GM12878 (cell line): Measurements from ENCODE around the gene VPS29. TPM values are rescaled to one million over a fixed set of nuclear protein-coding genes. Genes with fewer than 3 reads are reported as not detected.

Experiments
- ATAC-seq: fragments of 200-7000 bp; cut with Tn5 transposase; 3 replicates; pipeline ENCODE4 v1.9.1; 2020; ENCODE audit warnings: mild to moderate bottlenecking, moderate library complexity
- BruUV-seq: library from RNA; stranded (reverse); fragments of 400-500 nt; replicated peaks from 2 replicates; lab custom pipeline; 2021; lab: Mats Ljungman, UMichigan
- CTCF ChIA-PET: fragments of 300-600 bp; sonication (Branson Sonifier 250); formaldehyde crosslinking; extraction: SDS; loops from one replicate; lab custom pipeline; 2021; ENCODE audit warnings: inconsistent platforms; lab: Yijun Ruan, JAX
- POLR2A ChIA-PET: fragments of 350-600 bp; formaldehyde crosslinking; extraction: SDS; loops from one replicate; lab custom pipeline; 2021; ENCODE audit warnings: inconsistent platforms; lab: Charles Lee
- RAD21 ChIA-PET: fragments of 300-600 bp; sonication (Branson Sonifier 250); formaldehyde crosslinking; loops from one replicate; lab custom pipeline; 2023; ENCODE audit warnings: antibody characterized with exemption; ENCODE audit not compliant: unreplicated experiment; lab: Charles Lee
- SMC1A ChIA-PET: fragments of 300-600 bp; sonication (Branson Sonifier 250); formaldehyde crosslinking; loops from one replicate; lab custom pipeline; 2023; ENCODE audit not compliant: unreplicated experiment, uncharacterized antibody; lab: Charles Lee
- DNase-seq: peaks from one replicate; pipeline ENCODE4 v3.0.0-alpha.2; 2011; ENCODE audit warnings: low read depth, low spot score
- FAIRE-seq: peaks from 3 replicates; lab custom pipeline; 2011; peaks lifted over from hg19 to GRCh38; lab: Jason Lieb, UNC
- H2AFZ ChIP-seq: 2 replicates; pipeline ENCODE4 v1.6.0; 2011; ENCODE audit warnings: low read depth, low read length, control low read depth; ENCODE audit not compliant: control insufficient read depth
- H3K27ac ChIP-seq: 2 replicates; pipeline ENCODE4 v1.5.1; 2011; ENCODE audit warnings: control low read depth; ENCODE audit not compliant: control insufficient read depth, insufficient read depth
- H3K27me3 ChIP-seq, 2 experiments: replicated peaks in 1 of 2; 2 replicates each; pipeline versions ENCODE4 v1.6.0 to v1.6.1; 2011; ENCODE audit warnings: low read length in 1 of 2; ENCODE audit not compliant: control insufficient read depth in 2 of 2, insufficient read depth in 2 of 2
- H3K36me3 ChIP-seq, 2 experiments: 2 replicates each; pipeline ENCODE4 v1.5.1; 2011; ENCODE audit warnings: low read length in 1 of 2; ENCODE audit not compliant: control insufficient read depth in 2 of 2, insufficient read depth in 2 of 2
- H3K4me1 ChIP-seq: 2 replicates; pipeline ENCODE4 v1.6.1; 2011; ENCODE audit warnings: mild to moderate bottlenecking, low read length, moderate library complexity, mixed read lengths; ENCODE audit not compliant: control insufficient read depth, insufficient read depth
- H3K4me2 ChIP-seq: 2 replicates; pipeline ENCODE4 v1.6.0; 2011; ENCODE audit warnings: control low read depth; ENCODE audit not compliant: control insufficient read depth, insufficient read depth
- H3K4me3 ChIP-seq: fragments of 200-600 bp; sonication (generic); 2 replicates; pipeline ENCODE4 v1.5.1; 2016
- H3K79me2 ChIP-seq: 2 replicates; pipeline ENCODE4 v1.6.0; 2011; ENCODE audit warnings: low read length; ENCODE audit not compliant: control insufficient read depth, insufficient read depth
- H3K9ac ChIP-seq: 2 replicates; pipeline ENCODE4 v1.8.0; 2011; ENCODE audit warnings: low read length, control low read depth, mixed read lengths; ENCODE audit not compliant: control insufficient read depth, insufficient read depth
- H3K9me3 ChIP-seq: replicated peaks from 3 replicates; pipeline ENCODE4 v1.5.1; 2011; ENCODE audit warnings: mild to moderate bottlenecking, low read length; ENCODE audit not compliant: control insufficient read depth, insufficient read depth
- H4K20me1 ChIP-seq: 2 replicates; pipeline ENCODE4 v1.6.0; 2011; ENCODE audit not compliant: control insufficient read depth, insufficient read depth
- IRF4 ChIP-seq: IDR thresholded peaks from 2 replicates; pipeline ENCODE4 v1.6.1; 2011; ENCODE audit warnings: low read depth, low read length
- MYC ChIP-seq: IDR thresholded peaks from 2 replicates; pipeline ENCODE4 v1.6.1; 2011; ENCODE audit warnings: mild to moderate bottlenecking, low read length, moderate library complexity, inconsistent platforms; ENCODE audit not compliant: insufficient read depth, insufficient replicate concordance, insufficient read length, severe bottlenecking
- NR2F1 ChIP-seq: fragments of 450-650 bp; conservative IDR thresholded peaks from 2 replicates; pipeline ENCODE4 v1.6.1; 2017; ENCODE audit warnings: mild to moderate bottlenecking
- PAX5 ChIP-seq: IDR thresholded peaks from 2 replicates; pipeline ENCODE4 v1.6.1; 2011; ENCODE audit warnings: low read depth, low read length, borderline replicate concordance
- WGBS: methylation state at CpG from one replicate; pipeline ENCODE4 v1.1.6; 2016; ENCODE audit warnings: low lambda C conversion rate; ENCODE audit not compliant: insufficient replicate concordance, insufficient coverage; ENCODE audit errors: missing lambda C conversion rate; 5-methylcytosine and 5-hydroxymethylcytosine counted together
- in situ Hi-C: fragments of 300-500 bp; cut with MboI; formaldehyde crosslinking; loops from 9 replicates; pipeline ENCODE4 v1.14.3; 2018; ENCODE audit warnings: mixed read lengths
- intact Hi-C: fragments of 100-400 bp; cut with micrococcal nuclease; formaldehyde crosslinking; loops from one replicate; pipeline ENCODE4 v1.14.2; 2022; ENCODE audit not compliant: unreplicated experiment
- polyA plus RNA-seq, 11 experiments: library from polyadenylated mRNA; depleted of rRNA in 4 of 11; unstranded in 6 of 11; stranded (reverse) in 5 of 11; fragments of >200 nt; fragmentation: Nextera tagmentation in 4 of 11; fragmentation: Illumina TruSeq in 1 of 11; extraction: Ambion mirVana in 4 of 11; extraction: Trizol in 1 of 11; gene quantifications; 1 replicate in 1 of 11; 2 replicates in 10 of 11; pipeline versions ENCODE4 v1.2.1 to v1.2.3, GENCODE V29; 2011 to 2016; ENCODE audit warnings: inconsistent platforms in 2 of 11, missing spikeins in 2 of 11, low read depth in 1 of 11
- total RNA-seq, 4 experiments: library from RNA; depleted of rRNA in 3 of 4; stranded (reverse); fragments of >200 nt in 3 of 4; fragmentation: Illumina TruSeq in 1 of 4; extraction: Trizol in 1 of 4; gene quantifications; 2 replicates each; pipeline versions ENCODE4 v1.2.1 to v1.2.3, GENCODE V29; 2013 to 2021
- TF ChIP-seq, protein P1 (sequence below): fragments of 450-650 bp; IDR thresholded peaks from 2 replicates; pipeline ENCODE4 v1.6.1; 2017; ENCODE audit warnings: borderline replicate concordance
- TF ChIP-seq, protein P2 (sequence below): fragments of 450-650 bp; IDR thresholded peaks from 2 replicates; pipeline ENCODE4 v1.6.1; 2017; ENCODE audit warnings: mild to moderate bottlenecking, low read depth, inconsistent platforms; ENCODE audit not compliant: poor library complexity, severe bottlenecking
- TF ChIP-seq, protein P3 (sequence below): fragments of 450-650 bp; IDR thresholded peaks from 2 replicates; pipeline ENCODE4 v1.6.1; 2014; ENCODE audit warnings: mild to moderate bottlenecking
- TF ChIP-seq, protein P4 (sequence below): IDR thresholded peaks from 2 replicates; pipeline ENCODE4 v1.6.1; 2011; ENCODE audit warnings: borderline replicate concordance, low read depth, mild to moderate bottlenecking, moderate library complexity, low read length; ENCODE audit not compliant: insufficient read depth, poor library complexity, severe bottlenecking

VPS29 gene
- total and polyA plus RNA-seq, 10 of the 15 experiments (the other 5 are each of a cell fraction or from before 2014, with no cell fraction given), result 65.3 to 405 (median 206) TPM

DNA sequence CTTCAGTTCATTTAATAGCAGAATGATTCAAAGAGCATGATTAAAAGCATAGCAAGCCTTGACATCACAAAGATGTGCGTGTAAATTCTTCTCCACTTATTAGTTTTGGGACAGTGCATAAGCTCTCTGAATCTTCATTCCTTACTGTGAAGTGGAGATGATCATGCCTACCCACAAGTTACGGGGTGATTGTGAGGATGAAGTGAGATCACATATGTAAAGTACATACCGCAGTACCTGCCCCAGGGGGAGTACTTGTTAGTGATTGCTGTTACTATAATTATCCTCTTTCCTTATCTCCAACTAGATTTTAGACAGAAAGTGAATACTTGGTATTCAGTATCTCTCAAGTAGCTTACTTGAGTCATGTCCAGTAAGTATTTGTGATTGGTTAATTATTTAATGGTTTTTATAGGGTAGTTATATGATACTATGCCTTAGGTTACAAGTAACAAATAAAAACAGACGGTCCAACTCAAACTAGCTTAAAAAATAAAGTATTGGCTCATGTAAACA, 6.2 kb upstream of the VPS29 start:
- intact Hi-C loops, result no loop called here
- ATAC-seq, result no peak
- FAIRE-seq, result no peak

GRCh38 chr12:110505332-110505731, 3.4 kb upstream of the VPS29 start:
- no peak overlapping the region for H2AFZ ChIP-seq
- H3K4me2 ChIP-seq, result no peak overlapping the region
- H3K9ac ChIP-seq, result no peak overlapping the region
- no peaks in the 10 kb centered on the region for H3K27me3 ChIP-seq
- POLR2A ChIA-PET, result interaction anchor here (0.5 to 0.6 kb wide), 3 partner anchors 94 to 479 kb away, joined by 3 to 4 read pairs (median 4); no protein-coding TSS in a partner anchor
- RAD21 ChIA-PET, result interaction anchor here (0.6 to 3.6 kb wide), 2 partner anchors 37 to 95 kb away, joined by 3 to 25 read pairs; partner anchors contain the start of gene GPN3
- CTCF ChIA-PET, result interaction anchor here (1.7 to 21.1 kb wide), 3 partner anchors 10 to 93 kb away, joined by 3 to 462 read pairs (median 4); no protein-coding TSS in a partner anchor
- no peak overlapping the region for H3K4me3 ChIP-seq
- H3K9me3 ChIP-seq, result no peaks in the 10 kb centered on the region
- DNase-seq (no peak), FAIRE-seq (no peak), ATAC-seq (no peak)
- in situ Hi-C loops (no loop called here), intact Hi-C loops (no loop called here)
- SMC1A ChIA-PET, result interaction anchor here (1.0 to 26.9 kb wide), 3 partner anchors 10 to 93 kb away, joined by 3 to 492 read pairs (median 5); no protein-coding TSS in a partner anchor
- BruUV-seq, result no TSS peak
- no peaks in the 10 kb centered on the region for H3K36me3 ChIP-seq
- peaks cover 4% of the 10 kb centered on the region for H3K4me1 ChIP-seq
- peaks cover 19% of the 10 kb centered on the region for H3K79me2 ChIP-seq
- 90% methylated on average over 3 of the region's 3 CpGs for WGBS
- H4K20me1 ChIP-seq, result no peaks in the 10 kb centered on the region
- no peak overlapping the region for H3K27ac ChIP-seq
- TF ChIP-seq, protein P1, sequence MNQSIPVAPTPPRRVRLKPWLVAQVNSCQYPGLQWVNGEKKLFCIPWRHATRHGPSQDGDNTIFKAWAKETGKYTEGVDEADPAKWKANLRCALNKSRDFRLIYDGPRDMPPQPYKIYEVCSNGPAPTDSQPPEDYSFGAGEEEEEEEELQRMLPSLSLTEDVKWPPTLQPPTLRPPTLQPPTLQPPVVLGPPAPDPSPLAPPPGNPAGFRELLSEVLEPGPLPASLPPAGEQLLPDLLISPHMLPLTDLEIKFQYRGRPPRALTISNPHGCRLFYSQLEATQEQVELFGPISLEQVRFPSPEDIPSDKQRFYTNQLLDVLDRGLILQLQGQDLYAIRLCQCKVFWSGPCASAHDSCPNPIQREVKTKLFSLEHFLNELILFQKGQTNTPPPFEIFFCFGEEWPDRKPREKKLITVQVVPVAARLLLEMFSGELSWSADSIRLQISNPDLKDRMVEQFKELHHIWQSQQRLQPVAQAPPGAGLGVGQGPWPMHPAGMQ, result no peak
- no peak for TF ChIP-seq IRF4
- no peak for TF ChIP-seq NR2F1
- TF ChIP-seq, protein P2, sequence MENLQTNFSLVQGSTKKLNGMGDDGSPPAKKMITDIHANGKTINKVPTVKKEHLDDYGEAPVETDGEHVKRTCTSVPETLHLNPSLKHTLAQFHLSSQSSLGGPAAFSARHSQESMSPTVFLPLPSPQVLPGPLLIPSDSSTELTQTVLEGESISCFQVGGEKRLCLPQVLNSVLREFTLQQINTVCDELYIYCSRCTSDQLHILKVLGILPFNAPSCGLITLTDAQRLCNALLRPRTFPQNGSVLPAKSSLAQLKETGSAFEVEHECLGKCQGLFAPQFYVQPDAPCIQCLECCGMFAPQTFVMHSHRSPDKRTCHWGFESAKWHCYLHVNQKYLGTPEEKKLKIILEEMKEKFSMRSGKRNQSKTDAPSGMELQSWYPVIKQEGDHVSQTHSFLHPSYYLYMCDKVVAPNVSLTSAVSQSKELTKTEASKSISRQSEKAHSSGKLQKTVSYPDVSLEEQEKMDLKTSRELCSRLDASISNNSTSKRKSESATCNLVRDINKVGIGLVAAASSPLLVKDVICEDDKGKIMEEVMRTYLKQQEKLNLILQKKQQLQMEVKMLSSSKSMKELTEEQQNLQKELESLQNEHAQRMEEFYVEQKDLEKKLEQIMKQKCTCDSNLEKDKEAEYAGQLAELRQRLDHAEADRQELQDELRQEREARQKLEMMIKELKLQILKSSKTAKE, result no peak
- TF ChIP-seq MYC, result no peak
- no peak for TF ChIP-seq PAX5
- TF ChIP-seq, protein P3, sequence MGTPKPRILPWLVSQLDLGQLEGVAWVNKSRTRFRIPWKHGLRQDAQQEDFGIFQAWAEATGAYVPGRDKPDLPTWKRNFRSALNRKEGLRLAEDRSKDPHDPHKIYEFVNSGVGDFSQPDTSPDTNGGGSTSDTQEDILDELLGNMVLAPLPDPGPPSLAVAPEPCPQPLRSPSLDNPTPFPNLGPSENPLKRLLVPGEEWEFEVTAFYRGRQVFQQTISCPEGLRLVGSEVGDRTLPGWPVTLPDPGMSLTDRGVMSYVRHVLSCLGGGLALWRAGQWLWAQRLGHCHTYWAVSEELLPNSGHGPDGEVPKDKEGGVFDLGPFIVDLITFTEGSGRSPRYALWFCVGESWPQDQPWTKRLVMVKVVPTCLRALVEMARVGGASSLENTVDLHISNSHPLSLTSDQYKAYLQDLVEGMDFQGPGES, result no peak

More for the DNA sequence above, 6.2 kb upstream of the VPS29 start:
- Histone ChIP-seq H2AFZ (no peak overlapping the region), H3K4me3 (no peak overlapping the region), H3K9ac (no peak overlapping the region), H4K20me1 (no peaks in the 10 kb centered on the region), H3K36me3 (no peaks in the 10 kb centered on the region), H3K4me1 (no peaks in the 10 kb centered on the region; the same call in 1 of the 2 replicates), H3K9me3 (no peaks in the 10 kb centered on the region), H3K4me2 (no peak overlapping the region), H3K27me3 (no peaks in the 10 kb centered on the region), H3K79me2 (no peaks in the 10 kb centered on the region), H3K27ac (no peak overlapping the region)
- in situ Hi-C loops, result no loop called here
- no TSS peak for BruUV-seq
- ChIA-PET CTCF (interaction anchor here (0.7 to 21.1 kb wide), 4 partner anchors 11 to 90 kb away, joined by 3 to 462 read pairs (median 3); partner anchors contain the start of gene ARPC3), POLR2A (interaction anchor here (0.5 to 2.1 kb wide), 5 partner anchors 27 to 94 kb away, joined by 3 to 8 read pairs (median 3); no protein-coding TSS in a partner anchor), RAD21 (interaction anchor here (0.8 to 5.6 kb wide), 3 partner anchors 21 to 93 kb away, joined by 3 to 70 read pairs (median 3); no protein-coding TSS in a partner anchor), SMC1A (interaction anchor here (0.8 to 26.9 kb wide), 10 partner anchors 15 to 185 kb away, joined by 3 to 492 read pairs (median 3); partner anchors contain the start of genes ARPC3, FAM216A and GPN3)
- TF ChIP-seq, protein P4, sequence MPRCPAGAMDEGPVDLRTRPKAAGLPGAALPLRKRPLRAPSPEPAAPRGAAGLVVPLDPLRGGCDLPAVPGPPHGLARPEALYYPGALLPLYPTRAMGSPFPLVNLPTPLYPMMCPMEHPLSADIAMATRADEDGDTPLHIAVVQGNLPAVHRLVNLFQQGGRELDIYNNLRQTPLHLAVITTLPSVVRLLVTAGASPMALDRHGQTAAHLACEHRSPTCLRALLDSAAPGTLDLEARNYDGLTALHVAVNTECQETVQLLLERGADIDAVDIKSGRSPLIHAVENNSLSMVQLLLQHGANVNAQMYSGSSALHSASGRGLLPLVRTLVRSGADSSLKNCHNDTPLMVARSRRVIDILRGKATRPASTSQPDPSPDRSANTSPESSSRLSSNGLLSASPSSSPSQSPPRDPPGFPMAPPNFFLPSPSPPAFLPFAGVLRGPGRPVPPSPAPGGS, result no peak
- 50% methylated on average over 4 of the region's 4 CpGs for WGBS
- no peak for DNase-seq
